ENCODE results near the gene DHTKD1. TPM values are rescaled to one million over a fixed set of nuclear protein-coding genes. Genes with fewer than 3 reads are reported as not detected.

Gene DHTKD1
- total RNA-seq, 2 experiments from 2014 or later = 5.1 to 5.3 TPM

DNA sequence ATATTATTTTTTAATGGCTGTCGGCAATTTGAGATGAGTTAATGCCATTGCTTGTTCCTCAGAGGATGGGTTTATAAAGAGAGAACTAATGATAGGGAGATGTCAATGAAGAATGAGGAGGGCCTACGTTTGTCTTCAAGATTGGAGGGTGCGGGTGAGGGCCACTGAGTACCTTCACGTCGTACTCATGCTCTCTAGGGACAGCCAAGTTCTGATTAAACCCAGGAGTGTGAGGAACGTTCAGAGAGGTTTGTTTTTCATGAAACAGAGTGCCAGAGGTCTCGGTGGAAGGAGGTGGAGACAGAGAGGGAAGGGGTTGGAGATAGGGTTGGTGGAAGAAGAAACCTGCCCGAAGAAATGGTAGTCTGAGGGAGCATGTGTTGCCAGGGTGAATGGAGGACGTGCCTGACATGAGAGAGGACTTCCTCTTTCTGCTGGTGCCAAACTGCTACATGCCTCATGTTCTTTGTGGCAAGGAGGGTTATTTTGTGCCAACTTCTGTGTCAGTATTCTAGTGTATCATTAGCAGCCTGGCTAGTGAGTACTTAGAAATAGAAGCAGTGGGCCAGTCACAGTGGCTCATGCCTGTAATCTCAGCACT, 8.9 kb downstream of the DHTKD1 start:
- H3K4me3 ChIP-seq (ENCODE audit: low read length) = no peak overlapping the region
- Mint-ChIP-seq H3K36me3 (ENCODE audit: low read depth) (peaks cover 13% of the 10 kb centered on the region), H3K4me3 (no peak overlapping the region), H3K27ac (no peak overlapping the region), H3K27me3 (no peaks in the 10 kb centered on the region), H3K9me3 (no peaks in the 10 kb centered on the region), H3K4me1 (ENCODE audit: low read depth) (no peaks in the 10 kb centered on the region)
- TF ChIP-seq, protein P1, sequence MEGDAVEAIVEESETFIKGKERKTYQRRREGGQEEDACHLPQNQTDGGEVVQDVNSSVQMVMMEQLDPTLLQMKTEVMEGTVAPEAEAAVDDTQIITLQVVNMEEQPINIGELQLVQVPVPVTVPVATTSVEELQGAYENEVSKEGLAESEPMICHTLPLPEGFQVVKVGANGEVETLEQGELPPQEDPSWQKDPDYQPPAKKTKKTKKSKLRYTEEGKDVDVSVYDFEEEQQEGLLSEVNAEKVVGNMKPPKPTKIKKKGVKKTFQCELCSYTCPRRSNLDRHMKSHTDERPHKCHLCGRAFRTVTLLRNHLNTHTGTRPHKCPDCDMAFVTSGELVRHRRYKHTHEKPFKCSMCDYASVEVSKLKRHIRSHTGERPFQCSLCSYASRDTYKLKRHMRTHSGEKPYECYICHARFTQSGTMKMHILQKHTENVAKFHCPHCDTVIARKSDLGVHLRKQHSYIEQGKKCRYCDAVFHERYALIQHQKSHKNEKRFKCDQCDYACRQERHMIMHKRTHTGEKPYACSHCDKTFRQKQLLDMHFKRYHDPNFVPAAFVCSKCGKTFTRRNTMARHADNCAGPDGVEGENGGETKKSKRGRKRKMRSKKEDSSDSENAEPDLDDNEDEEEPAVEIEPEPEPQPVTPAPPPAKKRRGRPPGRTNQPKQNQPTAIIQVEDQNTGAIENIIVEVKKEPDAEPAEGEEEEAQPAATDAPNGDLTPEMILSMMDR (IDR thresholded peaks at IDR 0.05) = no peak
- POLR2A ChIA-PET = no interaction called here
- no peaks in the 10 kb centered on the region for H3K27me3 ChIP-seq (ENCODE audit: control insufficient read depth in 1 of 2, insufficient read depth in 2 of 2, low read length in 2 of 2)
- DNase-seq = no peak
- H3K27ac ChIP-seq (ENCODE audit: low read depth in 1 of 2, low read length in 2 of 2) = no peak overlapping the region
- H3K36me3 ChIP-seq (ENCODE audit: insufficient read depth, low read length) = peaks cover 11% of the 10 kb centered on the region
- no peaks in the 10 kb centered on the region for H3K4me1 ChIP-seq (ENCODE audit: insufficient read depth, low read length)
- H3K9me3 ChIP-seq (ENCODE audit: control insufficient read depth in 1 of 2, insufficient read depth in 1 of 2, low read length in 2 of 2) = no peaks in the 10 kb centered on the region
- no peak for ATAC-seq (ENCODE audit: poor library complexity)
- CTCF ChIA-PET = no interaction called here
- intact Hi-C loops (cut with DNase I, micrococcal nuclease) = no loop called here

DNA sequence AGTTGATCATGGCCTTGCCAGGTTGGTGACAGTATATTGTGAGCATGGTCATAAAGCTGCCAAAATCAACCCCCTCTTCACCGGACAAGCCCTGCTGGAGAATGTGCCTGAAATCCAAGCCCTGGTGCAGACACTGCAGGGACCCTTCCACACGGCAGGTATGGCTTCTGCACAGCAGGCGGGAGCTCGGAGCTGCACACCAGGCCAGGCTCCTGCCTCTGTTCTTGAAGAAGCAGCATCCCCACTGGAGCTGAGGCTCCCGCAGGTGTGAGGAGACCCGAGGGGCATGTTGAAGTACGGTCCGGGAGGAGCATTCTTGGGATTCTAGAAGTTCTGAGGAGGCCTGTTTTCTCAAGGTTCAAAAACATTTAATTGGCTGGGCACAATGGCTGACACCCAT, 12.7 kb downstream of the DHTKD1 start:
- POLR2A ChIA-PET = interaction anchor here (0.8 kb wide), 1 partner anchor 8 kb away, joined by 3 read pairs; no protein-coding TSS in a partner anchor
- no peak overlapping the region for H3K27ac ChIP-seq (ENCODE audit: low read depth in 1 of 2, low read length in 2 of 2)
- CTCF ChIA-PET = no interaction called here
- Mint-ChIP-seq H3K9me3 (no peaks in the 10 kb centered on the region), H3K27ac (no peak overlapping the region), H3K36me3 (ENCODE audit: low read depth) (peaks cover 36% of the 10 kb centered on the region), H3K27me3 (no peaks in the 10 kb centered on the region), H3K4me1 (ENCODE audit: low read depth) (no peaks in the 10 kb centered on the region), H3K4me3 (no peak overlapping the region)
- intact Hi-C loops (cut with DNase I, micrococcal nuclease) = no loop called here
- H3K4me1 ChIP-seq (ENCODE audit: insufficient read depth, low read length) = no peaks in the 10 kb centered on the region
- H3K9me3 ChIP-seq (ENCODE audit: control insufficient read depth in 1 of 2, insufficient read depth in 1 of 2, low read length in 2 of 2) = no peaks in the 10 kb centered on the region
- DNase-seq = no peak
- no peak overlapping the region for H3K4me3 ChIP-seq (ENCODE audit: low read length)
- no peak for ATAC-seq (ENCODE audit: poor library complexity)
- TF ChIP-seq, protein P1 (IDR thresholded peaks at IDR 0.05) = no peak
- H3K27me3 ChIP-seq (ENCODE audit: control insufficient read depth in 1 of 2, insufficient read depth in 2 of 2, low read length in 2 of 2) = no peaks in the 10 kb centered on the region
- H3K36me3 ChIP-seq (ENCODE audit: insufficient read depth, low read length) = peaks cover 24% of the 10 kb centered on the region

DNA sequence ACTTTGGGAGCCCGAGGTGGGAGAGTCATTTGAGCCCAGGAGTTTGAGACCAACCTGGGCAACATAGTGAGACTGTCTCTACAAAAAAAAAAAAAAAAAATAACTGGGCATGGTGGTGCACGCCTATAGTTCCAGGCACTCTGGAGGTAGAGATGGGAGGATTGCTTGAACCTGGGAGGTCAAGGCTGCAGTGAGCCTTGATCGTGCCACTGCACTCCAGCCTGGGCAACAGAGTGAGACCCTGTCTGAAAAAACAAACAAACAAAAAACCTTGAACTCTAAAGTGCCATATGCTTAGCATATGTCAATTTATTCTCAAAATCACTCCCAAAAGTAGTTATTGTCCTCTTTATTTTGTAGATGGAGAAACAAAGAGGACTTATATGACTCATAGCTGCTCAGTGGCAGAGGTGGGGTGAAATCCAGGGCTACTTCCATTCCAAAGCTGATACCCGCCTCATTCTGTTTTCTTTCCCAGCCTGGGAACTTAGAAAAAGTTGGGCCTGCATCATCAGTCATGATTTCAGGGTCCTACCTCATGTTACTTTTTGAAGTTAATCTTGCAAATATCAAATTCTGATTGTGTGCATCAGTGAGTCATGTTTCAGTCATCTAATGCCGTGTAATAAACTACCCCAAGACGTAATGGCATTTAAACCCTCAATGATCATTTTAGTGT, 13.3 kb downstream of the DHTKD1 start:
- Mint-ChIP-seq H3K27ac (no peak overlapping the region), H3K4me3 (no peak overlapping the region), H3K36me3 (ENCODE audit: low read depth) (peaks cover 40% of the 10 kb centered on the region), H3K27me3 (no peaks in the 10 kb centered on the region), H3K9me3 (no peaks in the 10 kb centered on the region), H3K4me1 (ENCODE audit: low read depth) (no peaks in the 10 kb centered on the region)
- no peak overlapping the region for H3K27ac ChIP-seq (ENCODE audit: low read depth in 1 of 2, low read length in 2 of 2)
- H3K27me3 ChIP-seq (ENCODE audit: control insufficient read depth in 1 of 2, insufficient read depth in 2 of 2, low read length in 2 of 2) = no peaks in the 10 kb centered on the region
- ATAC-seq (ENCODE audit: poor library complexity) (no peak), DNase-seq (no peak)
- ChIA-PET CTCF (no interaction called here), POLR2A (interaction anchor here (0.8 kb wide), 1 partner anchor 9 kb away, joined by 3 read pairs; no protein-coding TSS in a partner anchor)
- no peaks in the 10 kb centered on the region for H3K4me1 ChIP-seq (ENCODE audit: insufficient read depth, low read length)
- intact Hi-C loops (cut with DNase I, micrococcal nuclease) = no loop called here
- H3K36me3 ChIP-seq (ENCODE audit: insufficient read depth, low read length) = peaks cover 27% of the 10 kb centered on the region
- TF ChIP-seq, protein P1 (IDR thresholded peaks at IDR 0.05) = no peak
- no peaks in the 10 kb centered on the region for H3K9me3 ChIP-seq (ENCODE audit: control insufficient read depth in 1 of 2, insufficient read depth in 1 of 2, low read length in 2 of 2)
- no peak overlapping the region for H3K4me3 ChIP-seq (ENCODE audit: low read length)

Measured in CD4-positive, alpha-beta T cell (primary cell).